Gastroesophageal sphincter (tissue), 3 donors: ENCODE results near the gene ZNF160.

Experiments used
- EP300 ChIP-seq: sonication (generic); formaldehyde crosslinking; IDR thresholded peaks from one replicate; pipeline ENCODE4 v1.6.1; 2017; ENCODE audit warnings: antibody characterized with exemption, mild to moderate bottlenecking
- POLR2A ChIP-seq, 2 donors: fragments of 450-650 bp; IDR thresholded peaks; one replicate each; pipeline ENCODE4 v1.6.1; 2017; ENCODE audit warnings: antibody characterized with exemption in 2 of 2, mild to moderate bottlenecking in 2 of 2, moderate library complexity in 1 of 2
- POLR2AphosphoS5 ChIP-seq: sonication (generic); formaldehyde crosslinking; IDR thresholded peaks from one replicate; pipeline ENCODE4 v1.6.1; 2017; ENCODE audit warnings: antibody characterized with exemption
- TF ChIP-seq, protein P1 (sequence below), 4 experiments: fragments of 200-600 bp in 2 of 4; fragments of 450-650 bp in 2 of 4; sonication (generic) in 1 of 4; IDR thresholded peaks; one replicate each; pipeline ENCODE4 v1.5.1; 2017 to 2019; ENCODE audit warnings: antibody characterized with exemption in 4 of 4, mild to moderate bottlenecking in 2 of 4, moderate library complexity in 2 of 4

- TF ChIP-seq, protein P1, sequence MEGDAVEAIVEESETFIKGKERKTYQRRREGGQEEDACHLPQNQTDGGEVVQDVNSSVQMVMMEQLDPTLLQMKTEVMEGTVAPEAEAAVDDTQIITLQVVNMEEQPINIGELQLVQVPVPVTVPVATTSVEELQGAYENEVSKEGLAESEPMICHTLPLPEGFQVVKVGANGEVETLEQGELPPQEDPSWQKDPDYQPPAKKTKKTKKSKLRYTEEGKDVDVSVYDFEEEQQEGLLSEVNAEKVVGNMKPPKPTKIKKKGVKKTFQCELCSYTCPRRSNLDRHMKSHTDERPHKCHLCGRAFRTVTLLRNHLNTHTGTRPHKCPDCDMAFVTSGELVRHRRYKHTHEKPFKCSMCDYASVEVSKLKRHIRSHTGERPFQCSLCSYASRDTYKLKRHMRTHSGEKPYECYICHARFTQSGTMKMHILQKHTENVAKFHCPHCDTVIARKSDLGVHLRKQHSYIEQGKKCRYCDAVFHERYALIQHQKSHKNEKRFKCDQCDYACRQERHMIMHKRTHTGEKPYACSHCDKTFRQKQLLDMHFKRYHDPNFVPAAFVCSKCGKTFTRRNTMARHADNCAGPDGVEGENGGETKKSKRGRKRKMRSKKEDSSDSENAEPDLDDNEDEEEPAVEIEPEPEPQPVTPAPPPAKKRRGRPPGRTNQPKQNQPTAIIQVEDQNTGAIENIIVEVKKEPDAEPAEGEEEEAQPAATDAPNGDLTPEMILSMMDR (IDR thresholded peaks at IDR 0.05): no peak
- TF ChIP-seq POLR2A (IDR thresholded peaks at IDR 0.05) (no peak), POLR2AphosphoS5 (no peak), EP300 (no peak)
Observed at GRCh38 chr19:53041366-53041765, 61.9 kb downstream of the ZNF160 start.
